Measurements from ENCODE around the gene PER3.

PER3 gene

GRCh38 chr1:7783826-7784491 is at the start of gene PER3:
TSS of gene PER3 (plus strand) at chr1:7784291. CDS start at chr1:7784878, 587 bp downstream.
- no peaks in the 10 kb centered on the region for H3K9me3 Mint-ChIP-seq
- H3K4me1 Mint-ChIP-seq: no peaks in the 10 kb centered on the region
- H3K36me3 Mint-ChIP-seq (ENCODE audit: low read depth): peaks cover 54% of the 10 kb centered on the region
- H3K4me3 Mint-ChIP-seq: peak within 1 kb of the TSS; percentile 81 to 87 (median 86)
- peak within 1 kb of the TSS in 2 of 3 experiments; percentile 36 to 42 for H3K27ac Mint-ChIP-seq
- no peak for TF ChIP-seq CTCF (IDR thresholded peaks at IDR 0.05; ENCODE audit: unreplicated experiment in 3 of 3)
- H3K27me3 Mint-ChIP-seq (ENCODE audit: low read depth): no peaks in the 10 kb centered on the region

GRCh38 chr1:7738044-7738443 is 46.0 kb upstream of the PER3 start:
- no peaks in the 10 kb centered on the region for H3K4me1 Mint-ChIP-seq
- H3K27me3 Mint-ChIP-seq (ENCODE audit: low read depth): no peaks in the 10 kb centered on the region
- no peak overlapping the region for H3K27ac Mint-ChIP-seq
- H3K9me3 Mint-ChIP-seq: no peaks in the 10 kb centered on the region
- no peak for TF ChIP-seq CTCF (IDR thresholded peaks at IDR 0.05; ENCODE audit: unreplicated experiment in 3 of 3)
- no peak overlapping the region for H3K4me3 Mint-ChIP-seq
- peaks cover 18% of the 10 kb centered on the region for H3K36me3 Mint-ChIP-seq (ENCODE audit: low read depth)

GRCh38 chr1:7743346-7743745 is 40.7 kb upstream of the PER3 start:
- Mint-ChIP-seq H3K36me3 (ENCODE audit: low read depth) (peaks cover 9% of the 10 kb centered on the region), H3K4me3 (no peak overlapping the region), H3K9me3 (no peaks in the 10 kb centered on the region), H3K4me1 (no peaks in the 10 kb centered on the region), H3K27ac (no peak overlapping the region), H3K27me3 (ENCODE audit: low read depth) (no peaks in the 10 kb centered on the region)
- no peak for TF ChIP-seq CTCF (IDR thresholded peaks at IDR 0.05; ENCODE audit: unreplicated experiment in 3 of 3)

- Mint-ChIP-seq H3K9me3 (no peaks in the 10 kb centered on the region), H3K27me3 (ENCODE audit: low read depth) (no peaks in the 10 kb centered on the region), H3K4me1 (no peaks in the 10 kb centered on the region), H3K4me3 (no peak overlapping the region), H3K36me3 (ENCODE audit: low read depth) (no peaks in the 10 kb centered on the region), H3K27ac (no peak overlapping the region)
- TF ChIP-seq CTCF (IDR thresholded peaks at IDR 0.05; ENCODE audit: unreplicated experiment in 3 of 3): no peak
Observed at GRCh38 chr1:7744882-7745281, 39.2 kb upstream of the PER3 start.

GRCh38 chr1:7745783-7746182 is 38.3 kb upstream of the PER3 start:
- Mint-ChIP-seq H3K27ac (no peak overlapping the region), H3K9me3 (no peaks in the 10 kb centered on the region), H3K27me3 (ENCODE audit: low read depth) (no peaks in the 10 kb centered on the region), H3K4me3 (no peak overlapping the region), H3K4me1 (no peaks in the 10 kb centered on the region), H3K36me3 (ENCODE audit: low read depth) (no peaks in the 10 kb centered on the region)
- TF ChIP-seq CTCF (IDR thresholded peaks at IDR 0.05; ENCODE audit: unreplicated experiment in 3 of 3): no peak

GRCh38 chr1:7747605-7748004 is 36.5 kb upstream of the PER3 start:
- no peak for TF ChIP-seq CTCF (IDR thresholded peaks at IDR 0.05; ENCODE audit: unreplicated experiment in 3 of 3)
- H3K9me3 Mint-ChIP-seq: no peaks in the 10 kb centered on the region
- H3K36me3 Mint-ChIP-seq (ENCODE audit: low read depth): no peaks in the 10 kb centered on the region
- no peak overlapping the region for H3K4me3 Mint-ChIP-seq
- peaks cover 5% of the 10 kb centered on the region for H3K4me1 Mint-ChIP-seq
- H3K27ac Mint-ChIP-seq: no peak overlapping the region
- H3K27me3 Mint-ChIP-seq (ENCODE audit: low read depth): peaks cover 4% of the 10 kb centered on the region

Data from nephron (organoid).